CD4-positive, alpha-beta T cell treated with Interleukin-17A for 1 hour (primary cell): ENCODE results near the gene VMO1.

Experiments
- DNase-seq: peaks from one replicate; pipeline ENCODE4 v3.0.0-alpha.2; 2020

VMO1 gene

DNA sequence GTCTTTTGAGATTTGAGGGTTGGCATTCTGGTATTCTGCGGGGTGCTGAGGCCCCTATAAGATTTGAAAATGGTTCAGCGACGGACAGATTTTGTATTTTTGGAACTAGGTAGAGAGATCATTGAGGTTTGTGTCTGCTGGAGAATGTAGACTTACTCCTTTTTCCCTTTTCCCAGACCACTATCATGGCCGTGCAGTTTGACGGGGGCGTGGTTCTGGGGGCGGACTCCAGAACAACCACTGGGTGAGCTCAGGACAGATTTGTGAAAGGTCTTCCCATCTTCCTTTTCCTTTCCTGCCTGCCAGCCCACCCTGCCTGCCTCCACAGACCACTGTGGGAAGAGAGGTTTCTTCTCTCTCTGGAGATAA is 10.4 kb upstream of the VMO1 start:
- no peak for DNase-seq

DNA sequence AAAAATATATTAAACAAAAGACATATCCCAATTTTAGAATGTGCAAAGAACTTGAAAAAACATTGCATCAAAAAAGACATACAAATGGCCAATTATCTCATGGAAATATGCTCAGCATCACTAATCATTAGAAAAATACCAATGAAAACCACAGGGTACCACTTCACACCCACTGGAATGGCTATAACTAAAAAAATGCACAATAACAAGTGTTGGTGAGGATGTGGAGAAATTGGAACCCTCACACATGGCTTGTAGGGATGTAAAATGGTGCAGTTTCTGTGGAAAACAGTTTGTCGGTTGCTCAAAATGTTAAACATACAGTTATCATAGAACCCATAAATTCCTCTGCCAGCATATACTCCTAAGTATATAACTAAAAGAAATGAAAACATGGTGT is 9.0 kb upstream of the VMO1 start:
- DNase-seq, result no peak

DNA sequence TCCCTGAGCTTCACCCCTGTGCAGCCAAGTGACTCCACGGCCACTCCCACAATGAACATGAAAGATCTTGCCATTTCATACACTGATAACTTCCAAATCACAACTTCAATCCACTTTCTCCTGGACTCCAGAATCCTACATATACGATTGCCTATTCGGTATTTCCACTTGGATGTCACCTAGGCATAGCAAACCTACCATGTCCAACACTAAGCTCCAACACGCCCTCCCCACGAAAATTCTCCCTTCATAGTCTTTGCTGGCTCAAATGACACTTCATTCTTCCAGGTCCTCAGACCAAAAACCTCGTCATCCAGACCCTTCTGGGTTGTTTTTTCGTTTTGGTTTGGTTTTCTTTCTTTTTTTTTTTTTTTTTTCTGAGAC is 4.5 kb upstream of the VMO1 start:
- DNase-seq, result no peak

DNA sequence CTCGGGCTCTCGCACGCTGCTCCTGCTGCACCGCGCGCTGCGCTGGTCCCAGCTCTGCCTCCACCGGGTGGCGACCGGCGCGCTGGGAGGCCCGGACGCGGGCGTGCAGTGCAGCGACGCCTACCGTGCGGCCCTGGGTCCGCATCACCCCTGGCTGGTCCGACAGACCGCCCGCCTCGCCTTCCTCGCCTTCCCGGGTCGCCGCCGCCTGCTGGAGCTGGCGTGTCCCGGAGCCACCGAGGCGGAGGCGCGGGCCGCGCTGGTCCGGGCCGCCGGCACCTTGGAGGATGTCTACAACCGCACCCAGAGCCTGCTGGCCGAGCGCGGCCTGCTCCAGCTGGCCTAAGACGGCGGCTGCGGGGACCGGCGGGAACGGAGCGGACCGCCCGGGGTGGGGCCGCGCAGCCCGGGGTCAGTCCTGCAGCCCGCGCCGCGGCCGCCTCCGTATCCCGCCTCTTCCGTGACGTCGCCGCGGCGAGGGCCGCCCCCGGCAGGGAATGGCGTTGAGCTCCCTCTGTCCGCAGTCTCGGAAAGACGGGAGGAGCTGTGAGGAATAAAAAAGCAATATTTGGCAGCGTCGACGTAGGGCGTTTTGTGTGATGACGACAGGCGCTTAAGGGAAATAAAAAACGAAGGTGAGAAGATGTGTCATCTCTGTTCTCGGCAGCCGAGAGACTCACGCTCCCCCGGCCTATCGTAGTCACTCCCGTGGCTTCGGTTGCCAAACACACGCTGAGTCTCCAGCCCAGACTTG is 4.0 kb upstream of the VMO1 start:
- DNase-seq, result peak; percentile 84

DNA sequence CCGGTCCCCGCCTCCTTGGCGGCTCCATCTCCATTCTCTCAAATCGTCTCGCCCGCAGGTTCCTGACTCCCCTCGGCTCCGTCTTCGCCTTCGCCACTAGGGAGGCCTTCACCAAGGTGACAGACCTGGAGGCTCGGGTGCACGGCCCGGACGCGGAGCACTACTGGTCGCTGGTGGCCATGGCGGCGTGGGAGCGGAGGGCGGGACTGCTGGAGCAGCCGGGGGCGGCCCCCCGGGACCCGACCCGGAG is 3.5 kb upstream of the VMO1 start:
- no peak for DNase-seq

DNA sequence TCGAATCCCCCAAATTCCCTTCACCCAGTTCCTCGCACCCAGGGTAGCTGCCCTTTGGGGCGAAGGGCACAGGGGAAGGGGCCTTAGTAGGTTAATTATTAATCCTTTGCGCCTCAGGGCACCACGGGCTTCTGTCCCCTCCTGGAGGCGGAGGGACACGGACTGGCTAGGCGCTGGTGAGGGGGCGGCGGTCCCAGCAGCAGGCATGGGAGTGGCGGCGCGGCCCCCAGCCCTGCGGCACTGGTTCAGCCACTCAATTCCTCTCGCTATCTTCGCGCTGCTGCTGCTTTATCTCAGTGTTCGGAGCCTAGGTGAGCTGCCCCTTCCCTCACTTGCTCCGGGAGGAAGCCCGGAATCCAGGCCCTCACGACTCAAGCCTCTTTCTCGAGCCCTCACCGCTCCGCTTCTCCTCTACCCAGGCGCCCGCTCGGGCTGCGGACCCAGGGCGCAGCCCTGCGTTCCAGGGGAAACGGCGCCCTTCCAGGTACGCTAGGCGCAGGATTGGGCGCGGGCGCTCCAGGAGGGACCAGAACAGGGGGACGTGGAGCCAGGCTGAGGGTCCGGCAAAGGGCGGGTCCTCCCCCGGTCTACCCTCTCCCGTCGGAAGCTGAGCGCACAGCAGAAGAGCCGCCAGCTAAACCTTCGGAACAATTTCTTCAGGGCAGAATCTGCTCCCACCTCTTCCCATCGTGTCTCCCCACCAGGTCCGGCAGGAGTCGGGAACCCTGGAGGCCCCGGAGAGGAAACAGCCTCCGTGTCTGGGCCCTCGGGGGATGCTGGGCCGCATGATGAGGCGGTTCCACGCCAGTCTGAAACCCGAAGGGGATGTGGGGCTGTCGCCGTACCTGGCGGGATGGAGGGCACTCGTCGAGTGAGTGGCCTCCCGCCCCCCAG is 2.9 kb upstream of the VMO1 start, which contains the start of gene GLTPD2:
Gene GLTPD2, plus strand, starts transcription at position 158 of the 894 bp plus-strand sequence. Its CDS starts 48 bp downstream, at position 206.
- DNase-seq, result no peak

DNA sequence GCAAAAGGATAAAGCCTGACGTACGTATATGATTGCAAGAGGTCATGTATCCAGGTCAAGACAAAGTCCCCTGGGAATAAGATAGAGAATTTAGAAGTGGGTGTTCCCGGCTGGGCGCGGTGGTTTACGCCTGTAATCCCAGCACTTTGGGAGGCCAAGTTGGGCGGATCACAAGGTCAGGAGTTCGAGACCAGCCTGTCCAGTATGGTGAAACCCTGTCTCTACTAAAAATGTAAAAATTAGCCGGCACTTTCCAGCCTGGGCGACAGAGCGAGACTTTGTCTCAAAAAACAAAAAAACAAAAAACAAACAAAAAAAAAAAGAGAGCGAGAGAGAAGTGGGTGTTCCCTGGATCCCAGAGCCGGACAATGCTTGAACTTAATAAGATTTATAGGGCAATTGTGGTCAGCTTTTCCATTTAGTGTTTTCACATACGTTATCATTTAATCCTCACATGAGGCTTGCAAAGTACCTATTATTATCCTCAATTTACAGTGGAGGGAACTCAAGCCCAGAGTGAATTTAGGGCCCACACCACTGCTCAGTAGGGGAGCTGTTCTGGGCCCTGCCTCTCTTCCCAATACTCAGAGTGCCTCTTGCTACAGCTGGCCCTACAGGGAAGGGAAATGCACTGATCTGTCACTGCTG is 2.1 kb upstream of the VMO1 start:
- no peak for DNase-seq

DNA sequence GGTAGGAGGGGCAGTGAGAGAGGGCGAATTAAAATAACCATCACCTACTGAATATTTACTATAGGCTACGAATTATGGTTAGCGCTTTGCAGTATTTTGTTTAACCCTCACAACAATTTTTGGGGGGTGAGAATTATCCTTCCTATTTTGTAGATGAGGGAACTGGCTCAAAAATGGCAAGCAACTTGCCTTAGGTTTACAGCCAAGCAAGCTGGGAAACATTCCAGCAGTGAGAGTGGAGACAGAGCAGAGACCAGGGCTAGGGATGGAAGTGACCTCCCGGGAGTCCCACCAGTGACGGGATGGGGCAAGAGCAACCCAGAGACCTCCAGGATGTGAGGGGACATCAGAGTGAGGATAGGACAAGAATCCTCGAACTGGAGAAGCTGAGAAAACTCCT is 352 bp upstream of the VMO1 start:
- DNase-seq, result no peak

DNA sequence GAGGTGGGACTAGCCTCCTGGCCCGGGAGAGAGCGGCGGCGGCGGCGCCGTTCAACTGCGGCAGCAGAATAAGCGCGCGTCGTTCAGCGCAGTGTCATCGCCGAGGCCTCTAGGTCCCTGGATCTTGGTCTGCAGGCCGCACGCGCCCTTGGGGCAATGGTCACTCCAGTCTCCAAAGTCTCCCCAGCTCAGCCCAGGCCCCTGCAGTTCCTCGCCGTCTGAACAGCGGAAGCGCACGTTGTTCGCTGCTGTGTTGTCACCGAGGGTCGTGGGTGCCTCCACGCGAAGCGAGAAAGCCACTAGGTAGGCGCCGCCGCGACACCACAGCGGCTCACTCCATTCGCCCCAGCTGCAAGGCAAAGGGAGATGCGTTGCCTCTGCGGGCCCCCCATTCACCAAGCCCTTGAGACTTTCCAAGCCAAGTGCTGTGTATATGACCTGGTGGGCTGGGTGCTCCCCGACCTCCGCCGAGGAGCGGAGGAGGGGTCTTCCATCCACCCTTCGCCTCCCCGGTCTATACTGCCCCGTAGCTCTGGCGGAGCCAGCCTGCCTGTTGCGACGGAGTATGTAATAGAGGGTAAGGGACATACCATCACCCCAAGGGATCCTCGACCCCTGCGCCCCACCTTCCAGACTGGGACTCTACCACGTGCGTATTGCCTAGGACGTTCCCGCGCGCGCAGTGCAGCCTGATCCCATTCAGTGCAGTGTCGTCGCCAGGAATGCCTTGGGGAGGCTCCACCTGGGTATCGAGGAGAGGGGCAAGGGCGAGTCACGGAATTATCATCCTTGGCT is 656 bp downstream of the VMO1 start:
- DNase-seq, result no peak

DNA sequence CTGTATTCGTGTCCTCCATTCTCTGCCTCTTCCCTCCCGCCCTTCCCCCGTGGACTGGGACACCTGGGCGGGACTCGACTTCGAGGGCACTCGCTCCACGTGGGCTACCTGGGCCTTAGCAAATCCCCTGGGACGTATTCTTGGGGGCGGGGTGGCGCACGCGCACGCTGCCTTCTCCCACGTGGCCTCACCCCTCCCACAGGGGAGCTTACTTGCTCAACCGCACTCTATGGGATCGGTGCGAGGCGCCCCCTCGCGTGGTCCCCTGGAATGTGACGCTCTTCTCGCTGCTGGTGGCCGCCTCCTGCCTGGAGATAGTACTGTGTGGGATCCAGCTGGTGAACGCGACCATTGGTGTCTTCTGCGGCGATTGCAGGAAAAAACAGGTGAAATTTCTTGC is 3.5 kb downstream of the VMO1 start:
- no peak for DNase-seq

DNA sequence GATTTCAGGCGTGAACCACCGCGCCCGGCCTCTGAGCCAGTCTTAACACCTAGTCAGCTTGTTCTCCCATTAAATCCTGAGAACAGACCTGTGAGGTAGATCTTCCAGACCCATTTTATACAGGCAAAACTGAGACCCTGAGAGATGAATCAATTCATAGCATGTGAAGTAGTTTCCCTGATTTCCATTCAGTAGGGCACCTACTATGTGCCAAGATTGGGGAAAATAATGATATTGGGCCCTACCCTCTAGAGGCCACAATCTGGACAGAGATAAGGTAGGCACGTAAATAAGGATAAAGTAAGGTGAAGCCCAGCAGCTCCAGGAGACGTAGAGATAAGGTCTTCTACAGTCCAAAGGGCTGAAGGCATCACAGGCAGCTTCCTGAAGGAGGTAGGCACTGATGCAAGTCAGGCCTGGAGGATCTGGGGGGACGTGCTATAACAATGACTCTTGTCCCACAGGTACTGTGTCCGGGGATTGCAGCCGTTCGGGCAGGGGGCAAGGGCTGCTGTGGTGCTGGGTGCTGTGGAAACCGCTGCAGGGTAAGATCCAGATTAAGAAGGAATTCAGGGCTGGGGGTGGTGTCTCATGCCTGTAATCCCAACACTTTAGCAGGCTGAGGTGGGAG is 5.7 kb downstream of the VMO1 start:
- DNase-seq, result no peak

DNA sequence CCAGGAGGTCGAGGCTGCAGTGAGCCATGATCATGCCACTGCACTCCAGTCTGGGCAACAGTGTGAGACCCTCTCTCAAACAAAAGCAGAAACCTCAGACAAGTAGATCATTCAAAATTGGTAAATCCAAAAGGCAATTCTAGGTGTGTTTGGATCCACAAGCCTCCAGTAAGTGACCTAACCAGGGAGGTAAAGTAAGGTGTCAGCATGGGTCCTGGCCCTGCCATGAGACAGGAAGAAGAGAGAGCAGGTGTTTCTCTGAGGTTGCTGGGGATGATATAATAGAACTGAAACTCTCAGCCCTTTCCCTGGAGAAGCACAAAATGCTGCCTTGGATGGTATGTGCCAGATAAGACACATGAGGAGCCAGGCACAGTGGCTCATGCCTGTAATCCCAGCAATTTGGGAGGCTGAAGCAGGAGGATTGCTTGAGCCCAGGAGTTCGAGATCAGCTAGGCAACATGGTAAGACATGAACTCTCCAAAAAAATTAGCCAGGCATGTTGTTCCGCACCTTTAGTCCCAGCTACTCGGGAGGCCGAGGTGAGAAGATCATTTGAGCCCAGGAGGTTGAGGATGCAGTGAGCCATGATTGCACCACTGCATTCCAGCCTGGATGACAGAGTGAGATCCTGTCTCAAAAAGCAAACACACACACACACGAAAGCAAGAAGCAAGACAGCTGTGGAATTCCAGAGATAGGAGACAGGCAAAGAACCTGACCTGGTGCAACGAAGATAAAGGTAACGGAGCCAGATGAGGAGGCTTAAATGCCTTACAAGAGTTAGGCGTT is 8.0 kb downstream of the VMO1 start:
- DNase-seq, result no peak

DNA sequence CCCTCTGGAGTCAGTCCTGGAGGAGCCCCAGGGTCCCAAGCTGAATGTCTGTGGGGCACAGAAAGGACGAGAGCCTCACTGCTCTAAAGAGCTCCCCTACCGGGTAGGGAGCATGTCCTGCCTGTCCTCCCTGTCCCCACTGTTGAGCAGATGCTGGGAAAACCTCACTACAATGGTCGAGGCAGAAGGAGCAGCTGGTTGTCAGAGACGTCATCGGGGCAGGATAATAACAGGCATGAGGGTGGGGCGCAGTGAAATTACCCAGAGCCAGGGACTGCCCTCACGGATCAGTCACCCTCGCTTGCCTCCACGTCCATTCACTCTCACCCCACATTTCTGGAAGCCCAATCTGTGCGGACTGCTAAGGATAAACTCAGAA is 13.9 kb downstream of the VMO1 start:
- no peak for DNase-seq

DNA sequence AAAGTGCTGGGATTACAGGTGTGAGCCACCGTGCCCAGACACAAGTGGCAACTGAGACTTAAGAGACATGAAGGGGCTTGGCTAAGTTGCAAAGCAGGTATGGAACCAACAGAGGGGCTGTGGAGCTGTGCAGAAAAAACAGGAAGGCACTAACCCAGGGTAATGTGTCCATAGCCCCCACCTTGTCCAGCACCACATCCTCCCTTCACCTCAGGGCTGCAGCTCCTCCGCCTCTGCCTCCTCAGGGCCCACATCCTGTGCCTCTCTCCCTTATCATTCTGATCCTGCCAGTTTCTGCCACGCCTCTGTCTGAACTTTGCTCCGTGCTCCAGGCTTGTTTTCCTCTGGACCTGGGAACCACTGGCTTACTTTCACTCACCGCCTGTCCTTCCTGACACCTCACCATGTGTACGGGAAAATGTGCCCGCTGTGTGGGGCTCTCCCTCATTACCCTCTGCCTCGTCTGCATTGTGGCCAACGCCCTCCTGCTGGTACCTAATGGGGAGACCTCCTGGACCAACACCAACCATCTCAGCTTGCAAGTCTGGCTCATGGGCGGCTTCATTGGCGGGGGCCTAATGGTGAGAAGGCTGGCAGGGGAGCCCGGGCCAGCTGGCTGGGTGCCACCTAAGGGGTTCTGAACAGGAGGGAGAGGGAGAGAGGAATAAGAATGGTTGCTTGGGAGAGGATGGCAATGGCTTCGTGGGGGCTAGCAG is 14.5 kb downstream of the VMO1 start, which contains the start of gene TM4SF5:
Gene TM4SF5, plus strand, starts transcription at position 368 of the 716 bp plus-strand sequence. Its CDS starts 37 bp downstream, at position 405.
- DNase-seq, result no peak

DNA sequence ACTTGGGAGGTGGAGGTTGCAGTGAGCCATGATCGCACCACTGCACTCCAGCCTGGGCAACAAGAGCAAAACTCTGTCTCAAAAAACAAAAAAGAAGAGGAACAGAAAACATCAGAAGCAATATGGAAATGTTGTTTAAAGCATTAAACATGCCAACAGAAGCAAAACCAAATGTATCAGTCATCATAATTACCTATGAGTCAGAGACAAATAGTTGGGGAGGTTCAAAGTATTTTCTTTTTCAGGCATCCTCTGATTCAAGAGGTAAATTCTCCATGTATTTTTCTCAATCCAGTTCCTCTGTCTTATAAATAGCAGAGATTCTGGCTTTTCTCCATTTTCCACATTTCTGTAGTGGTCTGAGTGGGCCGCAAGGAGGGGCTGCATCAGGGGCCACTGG is 16.5 kb downstream of the VMO1 start:
- DNase-seq, result no peak

DNA sequence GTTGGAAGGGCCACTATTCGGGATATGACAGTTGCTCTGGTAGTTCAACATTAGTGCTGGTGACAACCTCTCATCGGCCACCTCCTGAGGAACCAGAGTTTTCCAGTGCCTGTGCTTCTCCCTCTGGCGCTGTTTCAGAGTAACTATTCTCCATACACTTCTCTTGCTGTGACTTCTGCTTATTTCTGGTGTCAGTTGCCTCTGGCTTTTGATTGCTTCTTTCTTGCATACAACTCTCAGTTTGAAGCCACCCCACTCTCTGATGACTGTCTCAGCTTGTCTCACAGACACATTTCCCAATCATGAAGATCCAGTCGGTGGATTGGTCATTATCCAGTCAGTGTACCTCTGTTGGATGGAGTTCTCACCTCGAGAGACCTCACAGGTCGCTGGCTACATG is 17.9 kb downstream of the VMO1 start:
- no peak for DNase-seq

DNA sequence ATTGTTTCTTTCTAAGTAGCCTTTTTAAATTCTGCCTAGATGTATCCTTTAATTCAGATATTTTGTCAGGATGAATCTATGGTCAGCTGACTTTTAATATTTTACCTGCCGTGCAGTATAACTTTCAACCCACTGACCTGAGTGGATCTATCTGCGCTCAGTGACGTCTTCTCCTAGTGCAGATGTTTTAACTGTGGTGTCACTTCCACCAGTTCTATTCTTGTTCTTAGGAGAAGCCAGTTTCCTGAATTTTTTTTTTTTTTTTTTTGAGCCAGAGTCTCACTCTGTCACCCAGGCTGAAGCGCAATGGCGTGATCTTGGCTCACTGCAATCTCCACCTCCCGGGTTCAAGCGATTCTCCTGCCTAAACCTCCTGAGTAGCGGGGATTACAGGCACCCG is 19.4 kb downstream of the VMO1 start:
- no peak for DNase-seq

DNA sequence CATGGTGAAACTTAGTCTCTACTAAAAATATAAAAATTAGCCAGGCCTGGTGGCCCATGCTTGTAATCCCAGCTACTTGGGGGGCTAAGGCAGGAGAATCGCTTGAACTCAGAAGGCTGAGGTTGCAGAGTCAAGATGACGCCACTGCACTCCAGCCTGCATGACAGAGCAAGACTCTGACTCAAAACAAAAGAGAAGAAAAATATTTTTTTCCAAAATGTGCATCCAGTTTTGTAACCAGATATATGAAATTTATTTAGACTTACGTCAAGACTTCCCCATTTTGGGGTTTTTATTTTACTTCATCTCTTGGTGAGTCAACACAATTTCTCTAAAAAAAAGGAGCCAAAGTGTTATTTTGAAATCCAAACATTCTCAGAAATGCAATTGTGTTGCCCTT is 20.0 kb downstream of the VMO1 start:
- peak; percentile 22 for DNase-seq

DNA sequence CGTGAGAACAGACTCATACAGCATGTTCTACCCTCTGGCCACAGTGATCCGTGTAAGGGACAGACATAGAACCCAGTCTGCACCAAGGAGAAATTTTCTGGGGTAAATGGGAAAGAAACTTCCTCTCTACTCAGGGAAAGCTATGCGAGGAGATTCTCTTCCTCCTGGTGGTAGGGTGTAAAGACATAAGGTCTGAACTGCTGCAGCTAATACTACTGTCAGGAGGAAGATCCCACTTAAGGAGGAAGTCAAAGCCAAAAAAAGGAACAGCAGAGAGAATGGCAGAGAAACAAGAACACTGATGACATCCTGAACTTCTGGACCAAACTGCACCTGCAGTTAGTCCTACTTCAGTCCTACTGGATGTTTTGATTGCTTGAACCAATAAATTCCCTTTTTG is 21.6 kb downstream of the VMO1 start:
- no peak for DNase-seq

DNA sequence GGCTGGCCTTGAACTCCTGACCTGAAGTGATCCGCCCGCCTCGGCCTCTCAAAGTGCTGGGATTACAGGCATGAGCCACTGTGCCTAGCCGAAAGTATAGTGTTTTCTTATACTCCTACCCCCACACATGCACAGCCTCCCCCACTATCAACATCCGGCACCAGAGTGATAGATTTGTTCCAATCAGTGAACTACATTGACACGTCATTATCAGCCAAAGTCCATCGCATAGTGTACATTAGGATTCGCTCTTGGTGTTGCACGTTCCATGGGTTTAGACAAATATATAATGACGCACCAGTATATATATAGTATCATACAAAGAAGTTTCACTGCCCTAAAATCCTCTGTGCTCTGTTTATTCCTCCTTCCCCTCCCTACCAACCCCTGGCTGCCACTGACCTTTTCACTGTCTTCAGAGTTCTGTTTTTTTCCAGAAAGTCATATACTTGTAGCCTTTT is 26.4 kb downstream of the VMO1 start:
- DNase-seq, result peak; percentile 20

DNA sequence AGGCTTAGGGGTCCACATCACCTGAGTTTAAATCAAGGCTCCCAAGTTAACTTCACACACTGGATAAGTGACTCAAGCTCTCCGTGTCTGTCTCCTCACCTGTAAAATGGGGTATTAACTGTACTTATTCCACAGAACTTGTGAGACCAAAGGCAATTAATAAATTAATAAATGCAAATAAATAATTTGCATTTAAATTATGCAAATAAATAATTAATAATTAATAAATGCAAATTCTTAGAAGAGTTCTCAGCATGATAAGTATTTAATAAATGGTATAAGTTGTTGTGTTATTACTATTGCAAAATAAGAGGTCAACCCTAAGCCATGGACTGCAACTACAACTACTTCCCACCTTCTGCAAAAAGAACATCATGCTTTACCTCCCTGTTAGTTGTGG is 32.8 kb downstream of the VMO1 start:
- no peak for DNase-seq
